OCI-LY7 (cell line): ENCODE measurements around the gene PRSS33. TPM values are rescaled to one million over a fixed set of nuclear protein-coding genes. Genes with fewer than 3 reads are reported as not detected.

Experiments used
- BruUV-seq: library from RNA; stranded (reverse); fragments of 400-500 nt; replicated peaks from 2 replicates; lab custom pipeline; 2021; lab: Mats Ljungman, UMichigan
- CTCF ChIA-PET: fragments of 300-600 bp; sonication (Branson Sonifier 250); formaldehyde crosslinking; loops from one replicate; lab custom pipeline; 2022; ENCODE audit warnings: antibody characterized with exemption; ENCODE audit not compliant: unreplicated experiment; lab: Charles Lee
- POLR2A ChIA-PET: fragments of 300-600 bp; sonication (Branson Sonifier 250); formaldehyde crosslinking; loops from one replicate; lab custom pipeline; 2022; ENCODE audit warnings: antibody characterized with exemption; lab: Charles Lee
- DNase-seq: peaks from one replicate; pipeline ENCODE4 v3.0.0-alpha.2; 2015; ENCODE audit warnings: low spot score
- H2AFZ ChIP-seq: fragments of 200-600 bp; sonication (generic), shearing (Covaris generic); 2 replicates; pipeline ENCODE4 v1.6.1; 2014; ENCODE audit warnings: mild to moderate bottlenecking, antibody characterized with exemption, low read length, moderate library complexity
- H3K27ac ChIP-seq: fragments of 200-600 bp; sonication (generic); 2 replicates; pipeline ENCODE4 v1.5.1; 2014; ENCODE audit warnings: mixed run types, low read depth, mild to moderate bottlenecking, moderate library complexity, low read length, inconsistent platforms; ENCODE audit not compliant: poor library complexity, severe bottlenecking
- H3K36me3 ChIP-seq: fragments of 200-600 bp; sonication (generic); 2 replicates; pipeline ENCODE4 v1.6.1; 2014; ENCODE audit warnings: mild to moderate bottlenecking, antibody characterized with exemption, low read length, moderate library complexity, mixed read lengths; ENCODE audit not compliant: insufficient read depth
- H3K4me1 ChIP-seq: fragments of 200-600 bp; sonication (generic); 2 replicates; pipeline ENCODE4 v1.5.1; 2014; ENCODE audit warnings: mild to moderate bottlenecking, low read length; ENCODE audit not compliant: insufficient read depth, poor library complexity, severe bottlenecking
- H3K4me2 ChIP-seq: fragments of 200-600 bp; sonication (generic); 2 replicates; pipeline ENCODE4 v1.6.1; 2014; ENCODE audit warnings: mild to moderate bottlenecking, low read length
- H3K4me3 ChIP-seq: fragments of 200-600 bp; sonication (generic); 2 replicates; pipeline ENCODE4 v1.5.1; 2014; ENCODE audit warnings: mild to moderate bottlenecking, low read depth, low read length; ENCODE audit not compliant: poor library complexity, severe bottlenecking
- H3K79me2 ChIP-seq: fragments of 200-600 bp; sonication (generic); 2 replicates; pipeline ENCODE4 v1.6.1; 2016; ENCODE audit warnings: low read depth, mild to moderate bottlenecking, low read length, moderate library complexity, mixed read lengths; ENCODE audit not compliant: insufficient read depth
- H3K9me2 ChIP-seq: fragments of 200-600 bp; sonication (generic); 2 replicates; pipeline ENCODE4 v1.6.1; 2016; ENCODE audit warnings: mild to moderate bottlenecking, low read length, mixed read lengths; ENCODE audit not compliant: insufficient read depth
- H3K9me3 ChIP-seq: fragments of 200-600 bp; sonication (generic); 2 replicates; pipeline ENCODE4 v1.6.1; 2014; ENCODE audit warnings: mild to moderate bottlenecking, mixed run types, low read length, mixed read lengths
- H4K20me1 ChIP-seq: fragments of 200-600 bp; sonication (generic); 2 replicates; pipeline ENCODE4 v1.6.1; 2014; ENCODE audit warnings: mild to moderate bottlenecking, antibody characterized with exemption, low read length, moderate library complexity, mixed read lengths; ENCODE audit not compliant: insufficient read depth
- CTCF ChIP-seq: fragments of 200-600 bp; sonication (generic); conservative IDR thresholded peaks from 2 replicates; pipeline ENCODE4 v1.5.1; 2014; ENCODE audit warnings: mild to moderate bottlenecking, antibody characterized with exemption, low read length, moderate library complexity, mixed read lengths
- EZH2phosphoT487 ChIP-seq: fragments of 200-600 bp; sonication (generic); IDR thresholded peaks from 2 replicates; pipeline ENCODE4 v1.6.1; 2018; ENCODE audit warnings: low read depth, borderline replicate concordance, mild to moderate bottlenecking, mixed run types, antibody characterized with exemption, low read length, moderate library complexity, mixed read lengths
- intact Hi-C: fragments of 100-400 bp; cut with micrococcal nuclease; formaldehyde crosslinking; loops from one replicate; pipeline ENCODE4 v1.10.0; 2022; ENCODE audit not compliant: unreplicated experiment
- total RNA-seq, 2 experiments: library from RNA; depleted of rRNA in 1 of 2; stranded (reverse); fragments of >200 nt in 1 of 2; shearing (Covaris generic) in 1 of 2; gene quantifications; 2 replicates each; pipeline ENCODE4 v1.2.3, GENCODE V29; 2014 to 2022

PRSS33 gene
- total RNA-seq, 2 experiments from 2014 or later = not detected

- no peak for DNase-seq
- intact Hi-C loops = loop anchor here (10.0 kb wide), 1 partner anchor 59 kb away; the partner anchor contains the start of gene PRSS22
- H4K20me1 ChIP-seq = no peaks in the 10 kb centered on the region
- no peaks in the 10 kb centered on the region for H3K9me2 ChIP-seq
- H2AFZ ChIP-seq = no peak overlapping the region
- ChIA-PET CTCF (no interaction called here), POLR2A (interaction anchor here (1.2 kb wide), 1 partner anchor 16 kb away, joined by 4 read pairs; no protein-coding TSS in a partner anchor)
- H3K4me2 ChIP-seq = no peak overlapping the region
- BruUV-seq = no TSS peak
- no peak overlapping the region for H3K27ac ChIP-seq
- H3K9me3 ChIP-seq = no peaks in the 10 kb centered on the region
- no peaks in the 10 kb centered on the region for H3K4me1 ChIP-seq
- TF ChIP-seq CTCF (no peak), EZH2phosphoT487 (no peak)
- no peaks in the 10 kb centered on the region for H3K79me2 ChIP-seq
- H3K36me3 ChIP-seq = no peaks in the 10 kb centered on the region
- no peak overlapping the region for H3K4me3 ChIP-seq
Measured at GRCh38 chr16:2795395-2796143, 8.2 kb upstream of the PRSS33 start.

- intact Hi-C loops = loop anchor here (10.0 kb wide), 1 partner anchor 62 kb away; the partner anchor contains the start of gene PRSS22
- Histone ChIP-seq H2AFZ (no peak overlapping the region), H3K27ac (no peak overlapping the region), H3K4me2 (no peak overlapping the region), H3K9me2 (no peaks in the 10 kb centered on the region), H3K79me2 (no peaks in the 10 kb centered on the region), H3K4me1 (no peaks in the 10 kb centered on the region), H3K9me3 (no peaks in the 10 kb centered on the region), H3K4me3 (no peak overlapping the region), H4K20me1 (no peaks in the 10 kb centered on the region), H3K36me3 (no peaks in the 10 kb centered on the region)
- no TSS peak for BruUV-seq
- TF ChIP-seq CTCF (no peak), EZH2phosphoT487 (no peak)
- POLR2A ChIA-PET = no interaction called here
- CTCF ChIA-PET = no interaction called here
- DNase-seq = no peak
Measured at GRCh38 chr16:2792940-2793339, 5.6 kb upstream of the PRSS33 start.

- H3K4me2 ChIP-seq = no peak overlapping the region
- no peak overlapping the region for H2AFZ ChIP-seq
- no peak for DNase-seq
- H3K36me3 ChIP-seq = no peaks in the 10 kb centered on the region
- no peaks in the 10 kb centered on the region for H4K20me1 ChIP-seq
- intact Hi-C loops = loop anchor here (10.0 kb wide), 1 partner anchor 64 kb away; the partner anchor contains the start of gene PRSS22
- POLR2A ChIA-PET = no interaction called here
- CTCF ChIA-PET = no interaction called here
- H3K9me2 ChIP-seq = no peaks in the 10 kb centered on the region
- no TSS peak for BruUV-seq
- no peak for TF ChIP-seq EZH2phosphoT487
- no peak for TF ChIP-seq CTCF
- no peak overlapping the region for H3K4me3 ChIP-seq
- no peaks in the 10 kb centered on the region for H3K4me1 ChIP-seq
- no peaks in the 10 kb centered on the region for H3K79me2 ChIP-seq
- no peaks in the 10 kb centered on the region for H3K9me3 ChIP-seq
- H3K27ac ChIP-seq = no peak overlapping the region
Measured at GRCh38 chr16:2791174-2791573, 3.8 kb upstream of the PRSS33 start.
